BJ (cell line): Measurements from ENCODE around the gene CDH12. TPM values are rescaled to one million over a fixed set of nuclear protein-coding genes. Genes with fewer than 3 reads are reported as not detected.

Experiments used
- CTCF ChIA-PET: fragments of 350-600 bp; formaldehyde crosslinking; extraction: SDS; loops from one replicate; lab custom pipeline; 2021; ENCODE audit warnings: antibody characterized with exemption, inconsistent platforms; lab: Yijun Ruan, JAX
- POLR2A ChIA-PET: fragments of 300-600 bp; sonication (Branson Sonifier 250); formaldehyde crosslinking; extraction: SDS; loops from one replicate; lab custom pipeline; 2021; ENCODE audit warnings: antibody characterized with exemption; lab: Charles Lee
- DNase-seq: peaks from one replicate; pipeline ENCODE4 v3.0.0-alpha.2; 2011; ENCODE audit warnings: low read depth
- H3K27me3 ChIP-seq: 2 replicates; pipeline ENCODE4 v1.6.0; 2011; ENCODE audit warnings: low read length; ENCODE audit not compliant: control insufficient read depth, insufficient read depth
- H3K36me3 ChIP-seq: 2 replicates; pipeline ENCODE4 v1.5.1; 2011; ENCODE audit warnings: low read length; ENCODE audit not compliant: control insufficient read depth, insufficient read depth
- H3K4me3 ChIP-seq: 2 replicates; pipeline ENCODE4 v1.5.1; 2011; ENCODE audit warnings: low read depth, mild to moderate bottlenecking, control low read depth, low read length
- polyA plus RNA-seq: library from polyadenylated mRNA; depleted of rRNA; stranded (reverse); fragments of >200 nt; gene quantifications from 2 replicates; pipeline ENCODE4 v1.2.3, GENCODE V29; 2011
- TF ChIP-seq, protein P1 (sequence below): IDR thresholded peaks from 2 replicates; pipeline ENCODE4 v1.5.1; 2011; ENCODE audit warnings: low read depth, mild to moderate bottlenecking, control low read depth, inconsistent platforms, low read length, moderate library complexity; ENCODE audit not compliant: insufficient read depth

The CDH12 gene
- polyA plus RNA-seq, 1 experiment, result not detected

DNA sequence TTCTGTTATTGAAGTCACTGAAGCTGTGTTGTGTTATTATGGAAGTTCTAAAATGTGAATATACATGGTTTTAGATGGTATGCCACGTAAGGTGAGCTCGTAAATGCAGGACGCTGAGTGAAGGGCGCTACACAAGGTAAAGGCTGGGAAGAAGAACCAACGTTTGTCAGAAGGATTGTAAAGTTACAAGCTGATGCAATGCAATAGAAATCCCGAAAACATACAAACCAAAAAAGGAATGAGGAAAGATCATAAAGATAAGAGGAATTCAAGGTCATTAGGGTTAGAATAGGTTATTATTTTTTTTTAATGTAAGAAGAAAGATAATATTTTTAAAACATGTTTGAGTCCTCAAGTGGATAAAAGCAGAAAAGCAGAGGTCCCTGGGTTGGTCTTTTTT, 538.6 kb downstream of the CDH12 start:
- TF ChIP-seq, protein P1, sequence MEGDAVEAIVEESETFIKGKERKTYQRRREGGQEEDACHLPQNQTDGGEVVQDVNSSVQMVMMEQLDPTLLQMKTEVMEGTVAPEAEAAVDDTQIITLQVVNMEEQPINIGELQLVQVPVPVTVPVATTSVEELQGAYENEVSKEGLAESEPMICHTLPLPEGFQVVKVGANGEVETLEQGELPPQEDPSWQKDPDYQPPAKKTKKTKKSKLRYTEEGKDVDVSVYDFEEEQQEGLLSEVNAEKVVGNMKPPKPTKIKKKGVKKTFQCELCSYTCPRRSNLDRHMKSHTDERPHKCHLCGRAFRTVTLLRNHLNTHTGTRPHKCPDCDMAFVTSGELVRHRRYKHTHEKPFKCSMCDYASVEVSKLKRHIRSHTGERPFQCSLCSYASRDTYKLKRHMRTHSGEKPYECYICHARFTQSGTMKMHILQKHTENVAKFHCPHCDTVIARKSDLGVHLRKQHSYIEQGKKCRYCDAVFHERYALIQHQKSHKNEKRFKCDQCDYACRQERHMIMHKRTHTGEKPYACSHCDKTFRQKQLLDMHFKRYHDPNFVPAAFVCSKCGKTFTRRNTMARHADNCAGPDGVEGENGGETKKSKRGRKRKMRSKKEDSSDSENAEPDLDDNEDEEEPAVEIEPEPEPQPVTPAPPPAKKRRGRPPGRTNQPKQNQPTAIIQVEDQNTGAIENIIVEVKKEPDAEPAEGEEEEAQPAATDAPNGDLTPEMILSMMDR, result no peak
- no peaks in the 10 kb centered on the region for H3K27me3 ChIP-seq
- H3K4me3 ChIP-seq, result no peak overlapping the region
- ChIA-PET POLR2A (no interaction called here), CTCF (no interaction called here)
- no peaks in the 10 kb centered on the region for H3K36me3 ChIP-seq
- no peak for DNase-seq

DNA sequence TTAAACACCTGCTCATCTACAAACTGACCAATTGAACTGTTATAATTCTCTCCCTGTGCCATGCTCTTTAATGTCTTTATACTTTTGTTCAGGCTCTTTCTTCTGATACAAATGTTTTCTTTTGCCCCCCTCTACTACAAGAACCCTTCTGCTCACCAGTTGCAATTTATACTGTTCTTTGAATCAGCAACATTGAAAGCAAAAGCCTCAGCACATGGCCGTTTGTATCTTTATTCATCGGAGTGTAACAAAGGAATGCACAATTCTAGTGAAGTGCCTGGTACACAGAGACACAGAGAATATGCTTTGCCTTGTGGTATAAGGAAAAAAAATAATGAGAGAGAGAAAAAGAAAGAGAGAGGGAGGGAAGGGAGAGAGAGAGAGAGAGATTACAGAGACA, 547.1 kb downstream of the CDH12 start:
- no peak for DNase-seq
- TF ChIP-seq, protein P1, result no peak
- CTCF ChIA-PET, result no interaction called here
- Histone ChIP-seq H3K4me3 (no peak overlapping the region), H3K36me3 (no peaks in the 10 kb centered on the region), H3K27me3 (no peaks in the 10 kb centered on the region)
- POLR2A ChIA-PET, result no interaction called here

DNA sequence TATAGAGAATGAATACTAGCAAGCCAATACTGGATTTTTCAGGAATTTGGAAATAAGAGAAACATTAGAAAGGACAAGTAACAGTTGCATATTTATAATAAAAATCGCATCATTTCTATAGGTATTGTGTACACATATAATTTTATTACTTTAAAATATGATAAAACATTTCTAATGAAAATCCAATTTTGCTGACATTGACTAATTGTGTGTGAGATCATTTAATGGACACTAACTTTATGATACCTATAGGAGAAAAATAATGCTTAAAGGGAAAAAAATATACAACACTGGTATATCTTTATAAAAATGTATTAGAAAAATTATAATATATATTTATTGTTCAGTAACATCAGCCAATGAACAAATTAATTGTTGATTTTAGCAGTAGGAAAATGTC, 557.3 kb downstream of the CDH12 start:
- POLR2A ChIA-PET, result no interaction called here

DNA sequence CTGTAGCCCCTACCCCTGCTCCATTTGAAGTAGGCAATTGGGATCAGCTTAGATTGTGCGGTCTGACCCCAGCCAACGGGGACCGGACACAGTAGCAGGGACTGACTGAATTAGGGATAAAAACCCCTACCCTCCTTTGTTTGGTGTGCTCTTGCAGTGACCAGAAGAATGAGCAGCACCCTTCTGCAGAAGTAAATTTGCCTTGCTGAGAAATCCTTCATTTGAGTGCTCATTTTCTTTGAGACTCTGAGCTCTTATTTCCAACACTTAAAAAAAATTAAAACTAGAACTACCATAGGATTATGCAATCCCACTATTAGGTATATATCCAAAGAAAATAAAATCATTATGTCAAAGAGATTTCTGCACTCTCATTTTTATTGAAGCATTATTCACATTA, 560.0 kb downstream of the CDH12 start:
- Histone ChIP-seq H3K36me3 (no peaks in the 10 kb centered on the region), H3K27me3 (no peaks in the 10 kb centered on the region), H3K4me3 (no peak overlapping the region)
- CTCF ChIA-PET, result no interaction called here
- DNase-seq, result no peak
- TF ChIP-seq, protein P1, result no peak
- POLR2A ChIA-PET, result no interaction called here

More for the DNA sequence above, 557.3 kb downstream of the CDH12 start:
- CTCF ChIA-PET, result no interaction called here
- no peak for DNase-seq
- TF ChIP-seq, protein P1, result no peak
- H3K36me3 ChIP-seq, result no peaks in the 10 kb centered on the region
- no peaks in the 10 kb centered on the region for H3K27me3 ChIP-seq
- no peak overlapping the region for H3K4me3 ChIP-seq

DNA sequence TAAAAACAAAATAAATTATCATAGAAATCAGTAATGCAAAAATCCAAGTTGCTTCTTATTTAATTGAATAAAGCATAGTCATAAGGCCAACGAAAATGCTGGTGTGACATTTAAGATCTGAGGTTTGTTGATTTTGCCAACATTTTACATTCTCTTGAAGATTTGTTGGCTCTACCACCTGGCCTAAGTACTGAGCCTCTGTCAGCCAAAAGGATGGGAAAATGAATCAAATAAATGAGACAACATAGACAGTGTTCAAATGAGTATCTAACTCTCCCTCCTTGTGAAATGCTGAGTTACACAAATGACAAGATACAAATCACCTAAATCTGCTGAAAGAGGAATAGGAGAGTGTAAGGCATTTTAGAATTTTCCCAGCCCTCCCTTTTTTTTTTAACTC, 575.0 kb downstream of the CDH12 start:
- DNase-seq, result no peak
- Histone ChIP-seq H3K36me3 (no peaks in the 10 kb centered on the region), H3K4me3 (no peak overlapping the region), H3K27me3 (no peaks in the 10 kb centered on the region)
- ChIA-PET CTCF (no interaction called here), POLR2A (no interaction called here)
- TF ChIP-seq, protein P1, result no peak
